Activated CD4-positive, alpha-beta T cell treated with anti-CD3 and anti-CD28 coated beads, Interleukin-2, amount 50 U/mL, for 1 hour (primary cell): ENCODE data around the gene ITGA8.
"Not testable (repeated sequence)": the region's sequence is repeated elsewhere in the genome, so short reads cannot be mapped to it uniquely, and the experiment has no call there.

Experiments used
- DNase-seq: peaks from one replicate; pipeline ENCODE4 v3.0.0-alpha.2; 2020

The ITGA8 gene

DNA sequence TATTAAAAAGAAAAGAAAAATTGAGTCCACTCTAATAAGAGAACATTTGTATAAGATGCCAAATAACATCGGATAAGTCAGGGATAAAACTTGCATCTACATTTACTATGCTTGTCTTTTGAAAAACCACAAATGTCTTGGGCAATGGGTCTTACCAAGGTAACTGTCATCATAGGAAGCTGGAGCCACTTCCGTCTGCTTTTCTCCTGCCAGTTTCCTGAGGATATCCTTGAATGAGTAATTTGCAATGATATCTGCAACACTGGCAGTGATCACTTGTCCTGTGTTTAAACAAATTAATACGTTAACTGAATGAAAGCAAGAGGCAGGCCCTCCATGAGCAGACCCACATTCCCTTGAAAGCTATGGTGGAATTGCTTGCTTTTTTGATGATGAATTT is 47.3 kb downstream of the ITGA8 start:
- no peak for DNase-seq

- DNase-seq, result no peak
Observed at GRCh38 chr10:15670880-15671279, 48.8 kb downstream of the ITGA8 start.

- DNase-seq, result no peak
Observed at GRCh38 chr10:15661574-15661973, 58.1 kb downstream of the ITGA8 start.

GRCh38 chr10:15660990-15661389 is 58.7 kb downstream of the ITGA8 start:
- no peak for DNase-seq

DNA sequence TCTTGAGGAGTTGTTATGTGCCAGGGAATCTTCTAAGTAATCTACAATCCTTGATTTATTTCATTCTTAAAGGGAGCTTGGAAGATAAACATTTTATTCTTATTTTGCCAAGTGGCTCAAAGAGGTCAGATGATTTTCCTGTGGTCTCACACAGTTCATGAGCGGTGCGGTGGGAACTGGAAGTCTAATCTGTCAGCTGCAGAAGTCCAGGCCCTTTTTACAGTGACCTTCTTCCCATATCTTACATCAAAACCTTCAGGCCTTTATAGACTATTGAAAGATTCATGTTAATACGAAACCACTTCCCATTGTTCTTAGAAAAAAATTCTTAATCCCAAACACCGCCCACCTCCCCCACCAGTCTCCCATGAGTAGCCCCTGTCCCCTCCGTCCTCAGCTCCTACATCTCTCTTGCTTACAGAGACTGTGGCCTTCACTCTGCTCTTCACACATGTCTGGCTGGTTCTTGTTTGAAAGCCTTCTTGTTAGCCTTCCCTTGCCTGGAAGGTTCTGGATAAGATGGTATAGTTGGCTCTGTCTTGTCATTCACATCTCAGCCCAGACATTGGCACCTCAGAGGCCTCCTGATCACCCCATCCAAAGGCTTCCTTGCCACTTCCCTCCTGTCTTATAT is 61.5 kb downstream of the ITGA8 start:
- no peak for DNase-seq

DNA sequence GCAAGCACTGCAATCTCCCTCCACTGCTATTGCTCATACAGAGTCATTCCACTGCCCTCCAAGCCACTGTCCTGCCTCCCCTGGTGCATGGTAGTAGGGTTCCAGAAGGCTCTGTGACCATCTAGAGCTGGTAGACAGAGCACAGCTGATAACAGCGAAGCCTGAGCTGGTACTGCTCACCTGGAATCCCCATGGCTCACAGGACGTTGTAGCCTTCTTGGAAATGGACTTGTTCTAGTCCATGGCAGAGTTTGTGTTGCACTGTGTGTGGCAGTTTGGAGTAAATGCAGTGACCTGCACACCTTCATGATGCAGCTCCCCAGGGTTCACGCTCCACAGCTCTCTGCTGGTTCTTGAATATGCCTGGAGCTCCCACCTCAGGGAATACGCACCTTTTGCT is 67.0 kb downstream of the ITGA8 start:
- no peak for DNase-seq

DNA sequence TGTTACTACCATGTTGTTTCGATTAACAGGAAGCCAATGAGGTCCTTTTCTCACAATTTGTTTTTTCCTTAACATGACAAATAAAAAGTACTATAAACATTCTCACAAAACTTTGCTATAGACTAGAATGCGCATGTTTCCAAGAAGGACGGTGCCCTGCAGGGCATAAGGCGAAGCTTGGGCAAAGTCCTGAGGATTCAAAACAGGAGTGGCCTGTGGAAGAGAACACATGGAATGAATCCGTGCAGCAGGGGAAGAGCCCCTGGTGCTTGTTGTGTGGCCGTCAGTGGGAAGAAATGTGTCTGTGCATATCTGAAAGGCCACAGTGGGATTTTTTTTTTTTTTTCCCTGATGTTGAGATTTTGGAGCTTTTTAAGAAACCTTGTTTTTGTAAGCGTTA is 67.6 kb downstream of the ITGA8 start:
- DNase-seq, result no peak

- DNase-seq, result no peak
Observed at GRCh38 chr10:15651175-15651574, 68.5 kb downstream of the ITGA8 start.

- DNase-seq, result no peak
Observed at GRCh38 chr10:15642095-15642494, 77.6 kb downstream of the ITGA8 start.

DNA sequence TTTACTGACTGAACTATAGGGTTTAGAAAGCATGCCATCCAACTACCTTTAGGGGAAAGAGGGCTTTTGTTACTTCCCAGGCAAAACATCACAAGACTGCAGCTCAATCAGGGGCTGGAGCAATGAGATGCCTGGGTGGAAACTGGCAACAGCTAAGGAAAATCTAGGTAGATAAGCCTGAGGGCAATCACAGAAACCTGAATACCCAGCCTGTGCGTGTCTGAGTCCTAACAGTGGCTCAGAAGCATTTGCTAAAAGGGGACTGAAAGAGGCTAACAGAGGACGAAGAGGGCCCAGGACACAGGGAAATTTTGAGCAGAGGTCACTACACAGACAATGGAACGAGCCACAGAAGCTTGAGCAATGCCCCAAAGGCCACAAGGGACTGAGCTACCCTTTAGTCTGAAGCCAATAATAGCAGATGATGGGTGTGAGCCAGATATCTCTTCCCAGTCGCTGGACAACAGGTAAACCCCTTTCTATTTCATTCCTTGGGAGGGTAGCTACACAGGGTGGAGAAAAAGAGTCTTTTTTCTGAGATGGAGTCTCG is 79.1 kb downstream of the ITGA8 start:
- DNase-seq, result no peak

DNA sequence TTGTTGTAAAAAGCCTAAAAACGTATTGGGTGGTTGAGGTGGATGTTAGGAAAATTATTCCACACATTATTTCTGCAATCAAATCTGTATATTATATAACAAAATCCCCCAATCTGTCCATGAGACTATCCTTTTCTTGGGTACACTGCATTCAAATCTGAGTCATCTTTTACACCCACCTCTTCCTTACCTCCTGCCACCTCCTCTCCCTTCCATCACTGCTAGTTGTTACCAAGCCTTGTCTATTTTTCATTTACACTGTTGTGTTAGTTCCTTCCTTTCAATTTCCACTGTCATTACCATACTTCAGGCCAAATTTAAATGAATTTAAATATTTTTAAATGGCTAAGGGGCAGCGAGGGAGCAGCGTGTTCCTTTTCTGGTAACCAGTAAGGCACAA is 83.3 kb downstream of the ITGA8 start:
- DNase-seq, result no peak

DNA sequence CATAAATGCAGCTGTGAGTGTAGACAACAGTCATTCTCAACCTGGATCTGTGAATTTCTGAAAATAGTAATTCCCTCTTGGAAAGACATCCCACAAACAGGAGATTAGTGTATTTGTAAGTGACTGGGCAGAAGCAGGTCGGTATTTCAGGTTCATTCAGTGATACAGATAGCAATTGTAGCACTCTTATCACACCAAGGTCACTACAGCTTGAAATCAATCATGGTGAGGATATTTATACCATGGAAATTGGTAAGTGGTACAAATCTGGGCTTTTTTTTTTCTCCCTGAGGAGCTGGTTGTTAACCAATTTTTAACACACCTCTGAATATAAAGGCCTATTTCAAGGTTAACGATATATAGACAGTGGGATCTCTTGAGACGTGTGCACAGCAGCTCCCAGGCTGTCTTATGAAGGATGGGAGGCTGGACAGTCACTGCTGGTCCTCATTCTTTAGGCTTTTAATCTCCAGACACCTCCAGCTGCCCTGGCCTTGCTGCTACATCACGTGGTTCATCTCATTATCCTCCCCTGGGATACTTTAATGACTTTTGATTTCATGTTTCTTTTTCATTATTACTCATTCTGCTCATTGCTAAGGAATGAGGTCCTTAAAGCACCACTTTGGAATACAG is 87.1 kb downstream of the ITGA8 start:
- DNase-seq, result no peak

DNA sequence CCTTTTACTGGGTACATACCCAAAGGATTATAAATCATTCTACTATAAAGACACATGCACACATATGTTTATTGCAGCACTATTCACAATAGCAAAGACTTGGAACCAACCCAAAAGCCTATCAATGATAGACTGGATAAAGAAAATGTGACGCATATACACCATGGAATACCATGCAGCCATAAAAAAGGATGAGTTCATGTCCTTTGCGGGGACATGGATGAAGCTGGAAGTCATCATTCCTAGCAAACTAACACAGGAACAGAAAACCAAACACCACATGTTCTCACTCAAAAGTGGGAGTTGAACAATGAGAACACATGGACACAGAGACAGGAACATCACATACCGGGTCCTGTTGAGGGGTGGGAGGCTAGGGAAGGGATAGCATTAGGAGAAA is 88.5 kb downstream of the ITGA8 start:
- DNase-seq, result not testable (repeated sequence)

DNA sequence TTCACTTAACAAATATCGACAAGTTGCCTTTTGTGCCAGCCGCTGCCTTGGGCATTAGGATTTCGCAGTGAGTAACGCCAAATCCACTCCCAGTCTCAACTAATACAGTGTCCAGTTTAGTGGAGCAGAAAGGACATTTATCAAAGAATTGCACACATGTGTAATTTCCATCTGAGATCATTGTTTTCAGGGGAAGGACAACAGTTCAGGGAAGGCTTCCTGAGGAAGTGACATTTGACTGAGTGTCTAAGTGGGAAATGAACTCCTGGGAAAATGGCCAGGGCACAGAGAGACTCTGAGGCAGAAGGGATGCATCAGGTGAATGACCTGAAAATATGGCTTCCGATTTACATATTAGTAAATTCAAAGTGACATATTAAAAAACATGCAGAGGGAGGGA is 89.4 kb downstream of the ITGA8 start:
- no peak for DNase-seq

DNA sequence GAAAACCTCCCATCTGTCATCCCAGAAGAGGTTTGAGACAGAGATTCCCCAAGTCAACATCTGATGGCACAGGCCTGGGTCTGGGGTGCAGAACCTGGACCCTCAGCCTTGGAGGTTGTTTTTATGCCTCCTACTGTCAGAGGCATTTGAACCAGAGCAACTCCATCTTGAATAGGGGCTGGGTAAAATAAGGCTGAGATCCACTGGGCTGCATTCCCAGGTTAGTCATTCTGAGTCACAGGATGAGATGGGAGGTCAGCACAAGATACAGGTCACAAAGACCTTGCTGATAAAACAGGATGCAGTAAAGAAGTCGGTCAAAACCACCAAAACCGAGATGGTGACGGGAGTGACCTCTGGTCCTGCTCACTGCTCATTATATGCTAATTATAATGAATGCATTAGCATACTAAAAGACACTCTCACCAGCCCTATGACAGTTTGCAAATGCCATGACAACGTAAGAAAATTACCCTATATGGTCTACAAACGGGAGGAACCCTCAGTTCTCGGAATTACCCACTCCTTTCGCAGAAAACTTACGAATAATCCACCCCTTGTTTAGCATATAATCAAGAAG is 92.0 kb downstream of the ITGA8 start:
- DNase-seq, result no peak

DNA sequence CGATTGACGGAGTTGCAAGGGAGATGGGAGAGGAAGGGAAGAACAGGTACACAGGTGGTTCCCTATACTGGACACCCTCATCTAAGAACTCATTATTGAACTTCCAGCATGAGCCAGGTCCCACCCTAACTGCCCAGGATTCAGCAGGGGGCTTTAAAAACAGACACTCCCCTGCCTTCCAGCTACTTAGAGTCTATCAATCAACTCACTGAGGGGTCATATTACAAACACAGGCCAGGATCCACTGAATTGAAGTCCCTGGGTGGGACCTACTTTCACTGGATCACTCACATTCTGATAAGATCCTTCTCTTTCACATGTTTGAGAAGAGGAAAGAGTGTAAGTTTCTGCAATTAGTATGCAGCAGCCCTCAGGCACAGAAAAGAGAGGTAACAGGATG is 92.8 kb downstream of the ITGA8 start:
- no peak for DNase-seq

DNA sequence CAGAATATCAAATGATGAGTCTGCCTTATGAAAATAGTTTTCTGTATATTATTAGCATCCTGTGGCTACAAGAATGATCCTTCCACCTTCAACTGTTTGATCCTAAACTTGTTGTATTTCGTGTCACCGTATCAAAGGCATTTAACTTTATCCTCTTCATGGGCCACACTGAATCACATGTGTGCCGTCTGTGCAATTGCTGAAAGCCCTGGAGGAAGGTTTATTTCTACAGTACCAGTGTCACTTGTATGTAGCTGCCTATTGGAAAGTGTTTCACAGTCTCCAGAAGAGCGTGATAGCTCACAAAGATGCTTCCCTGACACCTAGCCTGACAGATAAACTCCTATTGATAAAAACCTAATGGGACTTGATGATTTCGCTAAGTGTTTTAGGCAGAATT is 94.5 kb downstream of the ITGA8 start:
- no peak for DNase-seq

DNA sequence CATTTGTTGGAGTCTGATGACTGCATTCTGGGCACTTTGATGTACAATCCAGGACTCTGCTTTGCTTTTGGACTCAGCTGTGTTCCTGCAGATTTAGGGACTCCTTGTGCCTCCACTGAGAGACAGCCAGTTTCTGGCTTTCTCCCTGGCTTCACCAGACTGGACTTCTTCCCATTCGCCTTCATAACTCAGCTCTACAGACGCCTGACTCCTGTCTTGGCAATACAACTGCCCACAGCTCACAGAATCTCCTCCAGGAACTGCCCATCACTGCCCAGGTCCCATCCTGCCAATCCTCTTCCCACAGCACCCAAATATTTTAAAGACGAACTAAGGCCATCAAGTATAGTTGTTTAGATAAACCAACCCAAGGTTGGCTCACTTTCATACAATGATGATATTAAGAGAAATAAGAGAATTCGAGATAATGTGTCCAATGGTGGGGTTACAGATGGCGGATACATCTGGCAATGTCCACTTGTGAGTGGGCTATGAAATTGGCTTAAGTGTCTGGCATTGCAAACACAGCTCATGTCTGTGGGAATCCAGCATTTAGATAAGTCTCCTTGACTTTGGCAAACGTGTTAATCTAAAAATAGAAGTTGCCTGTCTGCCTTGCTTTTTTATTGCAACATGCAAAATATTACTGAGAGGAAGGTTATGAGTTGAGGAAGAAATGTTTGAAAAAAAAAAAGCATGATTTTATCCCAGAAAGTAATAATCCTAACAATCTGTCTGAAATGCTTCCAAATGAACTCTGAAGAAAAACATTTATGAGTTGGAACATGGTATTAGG is 95.1 kb downstream of the ITGA8 start:
- no peak for DNase-seq

DNA sequence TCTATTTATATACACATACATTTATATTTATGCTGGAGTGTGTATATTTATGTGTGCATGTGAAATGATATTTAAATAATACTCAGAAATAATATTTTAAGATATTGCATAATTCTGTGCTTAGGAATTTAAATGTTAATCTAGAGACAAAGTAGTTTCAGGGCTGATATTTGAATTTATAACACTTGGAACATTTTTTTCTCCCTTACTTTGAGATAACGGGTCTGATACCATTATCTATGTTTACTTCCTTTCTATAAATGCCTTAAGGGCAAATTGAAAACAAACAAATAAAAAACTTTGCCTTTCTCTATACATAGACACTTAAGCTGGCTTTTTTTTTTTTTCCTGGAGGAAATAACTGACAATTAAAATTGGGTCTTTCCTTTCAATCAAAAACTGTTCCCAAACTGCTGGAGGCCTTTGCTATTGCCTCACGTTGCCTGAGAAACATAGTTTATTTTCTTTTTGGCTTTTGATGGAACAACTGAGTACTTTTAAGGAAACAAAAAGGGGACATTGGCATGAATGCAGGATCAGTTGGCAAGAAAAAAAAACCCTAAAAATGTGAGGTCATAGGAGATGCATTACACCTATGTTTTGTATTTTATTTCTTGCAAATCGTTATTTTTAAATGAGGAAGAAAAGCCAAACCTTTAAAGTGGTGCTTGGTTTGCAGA is 98.7 kb downstream of the ITGA8 start:
- no peak for DNase-seq

- no peak for DNase-seq
Observed at GRCh38 chr10:15620337-15620736, 99.4 kb downstream of the ITGA8 start.

DNA sequence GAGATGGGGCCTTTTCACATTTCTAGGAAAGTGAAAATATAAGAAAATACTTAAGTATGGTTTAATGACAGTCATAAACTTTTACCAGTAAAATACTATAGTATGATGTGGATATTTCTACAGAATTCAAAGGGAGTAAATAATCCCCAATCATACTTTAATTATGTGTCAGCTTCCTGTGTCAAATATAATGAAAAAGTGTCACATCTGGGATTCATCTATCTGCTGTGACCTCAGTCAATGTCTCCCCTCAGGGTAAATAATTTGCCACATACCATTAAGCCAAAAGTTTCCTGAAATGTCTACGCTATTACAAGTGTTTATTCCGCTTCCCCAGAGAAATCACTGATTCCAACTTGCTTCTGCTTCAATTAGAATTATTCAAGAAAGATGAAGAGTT is 110.5 kb downstream of the ITGA8 start:
- no peak for DNase-seq

GRCh38 chr10:15606377-15606776 is 113.3 kb downstream of the ITGA8 start:
- DNase-seq, result no peak

- DNase-seq, result no peak
Observed at GRCh38 chr10:15605740-15606369, 113.9 kb downstream of the ITGA8 start.
